Testis (tissue), 3 donors: ENCODE results near the gene ZNF790. TPM values are rescaled to one million over a fixed set of nuclear protein-coding genes. Genes with fewer than 3 reads are reported as not detected.
"Not testable (repeated sequence)": the region's sequence is repeated elsewhere in the genome, so short reads cannot be mapped to it uniquely, and the experiment has no call there.

Source experiments
- DNase-seq: peaks from one replicate; pipeline ENCODE4 v3.0.0-alpha.2; 2019
- H3K27ac ChIP-seq, 2 donors: fragments of 200-600 bp; sonication (generic); one replicate each; pipeline ENCODE4 v1.5.1; 2019
- H3K27me3 ChIP-seq: fragments of 200-600 bp; sonication (generic); one replicate; pipeline ENCODE4 v1.5.1; 2019
- H3K36me3 ChIP-seq: fragments of 200-600 bp; sonication (generic); one replicate; pipeline ENCODE4 v1.5.1; 2017; ENCODE audit warnings: low read depth; ENCODE audit errors: missing control alignments
- H3K4me1 ChIP-seq: fragments of 200-600 bp; sonication (generic); one replicate; pipeline ENCODE4 v1.5.1; 2019
- H3K4me3 ChIP-seq, 2 donors: fragments of 200-600 bp; sonication (generic); one replicate each; pipeline ENCODE4 v1.5.1; 2017 to 2019
- H3K9me3 ChIP-seq: fragments of 200-600 bp; sonication (generic); one replicate; pipeline ENCODE4 v1.5.1; 2017
- POLR2A ChIP-seq: fragments of 450-650 bp; IDR thresholded peaks from one replicate; pipeline ENCODE4 v1.6.1; 2017; ENCODE audit warnings: antibody characterized with exemption, mild to moderate bottlenecking, moderate library complexity
- WGBS, 2 donors: methylation state at CpG; one replicate each; pipeline ENCODE4 v1.1.5; 2018; 5-methylcytosine and 5-hydroxymethylcytosine counted together
- intact Hi-C: fragments of 100-400 bp; cut with DNase I; formaldehyde crosslinking; loops from one replicate; pipeline ENCODE4 v1.15.1; 2023; ENCODE audit warnings: low total_unique reads
- polyA plus RNA-seq: library from polyadenylated mRNA; stranded (reverse); fragments of 350-450 nt; fragmentation: Illumina TruSeq; extraction: RNeasy Lipid Tissue Mini Kit (QIAGEN cat#74804); gene quantifications from one replicate; pipeline ENCODE4 v1.2.3, GENCODE V29; 2014; ENCODE audit warnings: low read depth, low replicate concordance; ENCODE audit not compliant: insufficient read depth
- total RNA-seq, 2 donors: library from RNA; depleted of rRNA; stranded (reverse); fragments of >200 nt; gene quantifications; one replicate each; pipeline ENCODE4 v1.2.3, GENCODE V29; 2016
- TF ChIP-seq, protein P1 (sequence below), 3 experiments: fragments of 450-650 bp in 2 of 3; fragments of 200-600 bp in 1 of 3; sonication (generic) in 1 of 3; IDR thresholded peaks; one replicate each; pipeline ENCODE4 v1.5.1; 2016 to 2019; ENCODE audit warnings: antibody characterized with exemption in 3 of 3, mild to moderate bottlenecking in 2 of 3, moderate library complexity in 1 of 3

The ZNF790 gene
- total and polyA plus RNA-seq, 3 donors from 2014 or later = 7.4 to 16.9 (median 9.3) TPM

DNA sequence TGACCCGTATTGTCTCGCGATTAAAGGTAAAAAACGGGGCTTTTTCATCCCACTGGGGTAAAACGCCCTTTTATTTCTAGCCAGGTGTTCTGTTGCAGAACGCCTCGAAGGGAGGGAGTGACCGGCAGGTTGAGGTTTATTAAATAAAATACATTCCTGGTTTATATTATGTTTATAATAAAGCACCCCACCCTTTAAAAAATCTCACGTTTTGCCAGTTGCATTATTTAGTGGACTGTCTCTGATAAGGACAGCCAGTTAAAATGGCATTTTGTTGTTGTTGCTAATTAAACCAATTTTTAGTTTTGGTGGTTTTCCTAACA is 40.4 kb downstream of the ZNF790 start:
- no peak for DNase-seq
- TF ChIP-seq, protein P1, sequence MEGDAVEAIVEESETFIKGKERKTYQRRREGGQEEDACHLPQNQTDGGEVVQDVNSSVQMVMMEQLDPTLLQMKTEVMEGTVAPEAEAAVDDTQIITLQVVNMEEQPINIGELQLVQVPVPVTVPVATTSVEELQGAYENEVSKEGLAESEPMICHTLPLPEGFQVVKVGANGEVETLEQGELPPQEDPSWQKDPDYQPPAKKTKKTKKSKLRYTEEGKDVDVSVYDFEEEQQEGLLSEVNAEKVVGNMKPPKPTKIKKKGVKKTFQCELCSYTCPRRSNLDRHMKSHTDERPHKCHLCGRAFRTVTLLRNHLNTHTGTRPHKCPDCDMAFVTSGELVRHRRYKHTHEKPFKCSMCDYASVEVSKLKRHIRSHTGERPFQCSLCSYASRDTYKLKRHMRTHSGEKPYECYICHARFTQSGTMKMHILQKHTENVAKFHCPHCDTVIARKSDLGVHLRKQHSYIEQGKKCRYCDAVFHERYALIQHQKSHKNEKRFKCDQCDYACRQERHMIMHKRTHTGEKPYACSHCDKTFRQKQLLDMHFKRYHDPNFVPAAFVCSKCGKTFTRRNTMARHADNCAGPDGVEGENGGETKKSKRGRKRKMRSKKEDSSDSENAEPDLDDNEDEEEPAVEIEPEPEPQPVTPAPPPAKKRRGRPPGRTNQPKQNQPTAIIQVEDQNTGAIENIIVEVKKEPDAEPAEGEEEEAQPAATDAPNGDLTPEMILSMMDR (IDR thresholded peaks at IDR 0.05) = no peak
- TF ChIP-seq POLR2A = no peak
- 0 to 1% methylated on average over 9 of the region's 9 CpGs for WGBS, 2 donors
- no peaks in the 10 kb centered on the region for H3K27me3 ChIP-seq
- intact Hi-C loops = no loop called here
- H3K36me3 ChIP-seq = no peaks in the 10 kb centered on the region
- peaks cover 2% of the 10 kb centered on the region for H3K4me1 ChIP-seq
- no peaks in the 10 kb centered on the region for H3K9me3 ChIP-seq
- H3K4me3 ChIP-seq = peak overlapping the region; percentile 88 to 91
- H3K27ac ChIP-seq = peak overlapping the region; percentile 71 to 76

DNA sequence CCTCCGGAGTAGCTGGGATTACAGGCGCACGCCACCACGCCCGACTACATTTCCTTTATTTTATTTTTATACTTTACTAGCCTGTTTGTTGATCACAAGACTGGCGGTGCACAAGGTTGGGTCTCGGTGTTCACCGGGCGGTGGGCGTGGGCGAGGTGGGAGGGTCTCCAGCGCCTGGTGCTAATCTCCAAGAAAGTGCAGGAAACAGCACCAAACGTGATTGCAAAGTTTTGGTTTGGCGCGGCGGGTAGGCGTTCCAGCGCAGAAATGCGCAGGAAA is 41.5 kb downstream of the ZNF790 start:
- Histone ChIP-seq H3K27ac (peak overlapping the region; percentile 69 to 71), H3K36me3 (no peaks in the 10 kb centered on the region), H3K4me1 (peaks cover 2% of the 10 kb centered on the region), H3K27me3 (no peaks in the 10 kb centered on the region), H3K4me3 (peak overlapping the region; percentile 88 to 91), H3K9me3 (no peaks in the 10 kb centered on the region)
- TF ChIP-seq, protein P1 (IDR thresholded peaks at IDR 0.05) = no peak
- no peak for TF ChIP-seq POLR2A
- intact Hi-C loops = no loop called here
- 6 to 15% methylated on average over 19 of the region's 19 CpGs for WGBS, 2 donors
- DNase-seq = no peak

GRCh38 chr19:36791420-36792141 is 46.6 kb downstream of the ZNF790 start:
- H3K27ac ChIP-seq, H3K27me3 ChIP-seq, intact Hi-C loops, H3K4me1 ChIP-seq, H3K36me3 ChIP-seq, H3K9me3 ChIP-seq: not testable (repeated sequence)
- DNase-seq = peak; percentile 69
- peak overlapping the region; percentile 4 to 43 for H3K4me3 ChIP-seq
- 4% methylated on average over 19 to 34 of the region's 34 CpGs for WGBS, 2 donors

DNA sequence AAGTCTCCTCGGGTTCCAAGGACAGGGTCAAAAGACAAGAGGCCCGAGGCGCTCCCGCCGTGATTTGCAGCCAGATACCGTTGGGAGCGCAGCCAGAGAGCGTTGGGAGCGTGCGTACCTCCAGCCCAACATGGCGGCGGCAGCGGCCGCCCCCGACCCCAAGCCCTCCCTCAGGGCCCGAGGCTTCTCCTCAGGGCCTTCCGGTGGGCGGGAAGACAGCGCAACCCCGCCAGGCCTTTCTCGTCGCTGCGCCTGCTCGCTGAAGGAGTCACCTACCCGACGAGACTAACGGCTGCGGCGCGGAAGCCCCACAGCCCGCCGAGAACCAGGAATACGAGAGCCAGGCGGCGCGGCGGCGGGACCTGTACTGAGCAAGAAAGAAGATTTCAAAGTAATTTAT is 62.4 kb downstream of the ZNF790 start:
- intact Hi-C loops = loop anchor here (10.0 kb wide), 1 partner anchor 721 kb away; the partner anchor contains the start of genes THAP8 and WDR62
- peak overlapping the region; percentile 76 to 87 for H3K27ac ChIP-seq
- peak; percentile 73 for DNase-seq
- no peaks in the 10 kb centered on the region for H3K27me3 ChIP-seq
- 4 to 23% methylated on average over 7 to 35 of the region's 38 CpGs for WGBS, 2 donors
- TF ChIP-seq POLR2A = no peak
- TF ChIP-seq, protein P1 (IDR thresholded peaks at IDR 0.05) = no peak
- H3K36me3 ChIP-seq = no peaks in the 10 kb centered on the region
- peak overlapping the region; percentile 53 to 63 for H3K4me3 ChIP-seq
- H3K4me1 ChIP-seq = peaks cover 3% of the 10 kb centered on the region
- no peaks in the 10 kb centered on the region for H3K9me3 ChIP-seq

- H3K4me3 ChIP-seq = peak overlapping the region; percentile 78 to 84
- H3K9me3 ChIP-seq = no peaks in the 10 kb centered on the region
- TF ChIP-seq, protein P1 (IDR thresholded peaks at IDR 0.05) = no peak
- no peak for TF ChIP-seq POLR2A
- 3% methylated on average over 15 of the region's 15 CpGs for WGBS, 2 donors
- intact Hi-C loops = loop anchor here (10.0 kb wide), 1 partner anchor 718 kb away; the partner anchor contains the start of genes THAP8 and WDR62
- DNase-seq = no peak
- no peaks in the 10 kb centered on the region for H3K27me3 ChIP-seq
- peak overlapping the region; percentile 76 to 89 for H3K27ac ChIP-seq
- H3K4me1 ChIP-seq = peaks cover 3% of the 10 kb centered on the region
- H3K36me3 ChIP-seq = no peaks in the 10 kb centered on the region
These were observed 65.0 kb downstream of the ZNF790 start for GRCh38 chr19:36773223-36773579.
